ENCODE results near the gene S100A10.
A peak's percentile ranks its signal among the peaks of the same experiment; 100 is the strongest.

Gene S100A10

DNA sequence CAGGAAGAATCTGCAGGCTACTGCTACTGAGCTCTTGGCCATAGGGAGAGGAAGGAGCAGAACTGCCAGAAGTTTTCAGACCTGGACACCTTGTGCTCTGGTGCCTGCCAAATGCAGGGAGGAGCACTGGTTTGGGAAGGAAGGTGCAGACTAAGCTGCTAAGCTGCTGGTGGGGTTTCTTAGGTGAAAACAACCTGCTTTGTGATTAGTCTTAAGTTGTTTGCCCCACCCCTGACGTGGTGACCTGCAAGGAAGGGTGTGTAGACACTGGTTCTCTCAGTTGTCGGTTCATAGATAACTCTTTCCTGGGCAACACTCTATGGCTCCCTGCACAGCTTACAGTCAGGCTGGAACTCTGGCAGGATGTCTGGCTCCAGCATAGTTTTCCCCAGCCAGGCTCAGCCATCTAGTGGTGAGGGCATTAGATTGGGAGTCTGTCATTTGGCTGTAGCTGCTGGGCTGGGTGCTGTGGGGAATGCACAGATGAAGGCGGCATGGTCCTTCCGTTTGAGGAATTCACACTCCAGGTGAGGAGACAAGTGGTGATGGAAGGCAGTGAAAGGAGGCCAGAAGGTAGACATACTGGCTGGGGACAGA is 10.3 kb upstream of the S100A10 start:
- no peak for DNase-seq (ENCODE audit: low read depth, low spot score)
- no peak overlapping the region for H3K4me3 ChIP-seq (ENCODE audit: low read depth, low read length)
- TF ChIP-seq, protein P1, sequence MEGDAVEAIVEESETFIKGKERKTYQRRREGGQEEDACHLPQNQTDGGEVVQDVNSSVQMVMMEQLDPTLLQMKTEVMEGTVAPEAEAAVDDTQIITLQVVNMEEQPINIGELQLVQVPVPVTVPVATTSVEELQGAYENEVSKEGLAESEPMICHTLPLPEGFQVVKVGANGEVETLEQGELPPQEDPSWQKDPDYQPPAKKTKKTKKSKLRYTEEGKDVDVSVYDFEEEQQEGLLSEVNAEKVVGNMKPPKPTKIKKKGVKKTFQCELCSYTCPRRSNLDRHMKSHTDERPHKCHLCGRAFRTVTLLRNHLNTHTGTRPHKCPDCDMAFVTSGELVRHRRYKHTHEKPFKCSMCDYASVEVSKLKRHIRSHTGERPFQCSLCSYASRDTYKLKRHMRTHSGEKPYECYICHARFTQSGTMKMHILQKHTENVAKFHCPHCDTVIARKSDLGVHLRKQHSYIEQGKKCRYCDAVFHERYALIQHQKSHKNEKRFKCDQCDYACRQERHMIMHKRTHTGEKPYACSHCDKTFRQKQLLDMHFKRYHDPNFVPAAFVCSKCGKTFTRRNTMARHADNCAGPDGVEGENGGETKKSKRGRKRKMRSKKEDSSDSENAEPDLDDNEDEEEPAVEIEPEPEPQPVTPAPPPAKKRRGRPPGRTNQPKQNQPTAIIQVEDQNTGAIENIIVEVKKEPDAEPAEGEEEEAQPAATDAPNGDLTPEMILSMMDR (IDR thresholded peaks at IDR 0.05; ENCODE audit: low read depth, low read length): peak; percentile 24
- in situ Hi-C loops (cut with HindIII; ENCODE audit: low sequenced_read_pairs): loop anchor here (25.0 kb wide), 1 partner anchor 92 kb away; the partner anchor contains the start of gene THEM4

DNA sequence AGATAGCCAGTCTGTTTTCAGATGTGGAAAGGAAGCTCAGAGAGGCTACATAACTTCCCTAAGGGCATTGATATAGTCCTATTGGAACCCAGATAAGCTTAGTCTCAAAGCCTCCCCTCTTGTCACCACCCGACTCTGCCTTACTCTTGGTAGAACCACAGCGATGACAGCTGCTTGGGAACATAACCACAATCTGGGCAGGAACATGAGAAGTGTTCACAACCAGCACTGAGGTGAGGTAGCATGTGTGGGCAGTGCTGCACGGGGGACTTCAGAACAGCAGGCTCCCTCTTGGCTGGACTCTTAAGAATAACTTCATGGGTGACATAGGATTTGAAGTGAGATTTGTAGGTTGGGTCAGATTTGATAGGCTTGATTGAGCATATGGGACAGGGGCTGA is 9.3 kb upstream of the S100A10 start:
- in situ Hi-C loops (cut with HindIII; ENCODE audit: low sequenced_read_pairs): loop anchor here (25.0 kb wide), 1 partner anchor 91 kb away; the partner anchor contains the start of gene THEM4
- DNase-seq (ENCODE audit: low read depth, low spot score): no peak
- TF ChIP-seq, protein P1 (IDR thresholded peaks at IDR 0.05; ENCODE audit: low read depth, low read length): no peak
- H3K4me3 ChIP-seq (ENCODE audit: low read depth, low read length): no peak overlapping the region

DNA sequence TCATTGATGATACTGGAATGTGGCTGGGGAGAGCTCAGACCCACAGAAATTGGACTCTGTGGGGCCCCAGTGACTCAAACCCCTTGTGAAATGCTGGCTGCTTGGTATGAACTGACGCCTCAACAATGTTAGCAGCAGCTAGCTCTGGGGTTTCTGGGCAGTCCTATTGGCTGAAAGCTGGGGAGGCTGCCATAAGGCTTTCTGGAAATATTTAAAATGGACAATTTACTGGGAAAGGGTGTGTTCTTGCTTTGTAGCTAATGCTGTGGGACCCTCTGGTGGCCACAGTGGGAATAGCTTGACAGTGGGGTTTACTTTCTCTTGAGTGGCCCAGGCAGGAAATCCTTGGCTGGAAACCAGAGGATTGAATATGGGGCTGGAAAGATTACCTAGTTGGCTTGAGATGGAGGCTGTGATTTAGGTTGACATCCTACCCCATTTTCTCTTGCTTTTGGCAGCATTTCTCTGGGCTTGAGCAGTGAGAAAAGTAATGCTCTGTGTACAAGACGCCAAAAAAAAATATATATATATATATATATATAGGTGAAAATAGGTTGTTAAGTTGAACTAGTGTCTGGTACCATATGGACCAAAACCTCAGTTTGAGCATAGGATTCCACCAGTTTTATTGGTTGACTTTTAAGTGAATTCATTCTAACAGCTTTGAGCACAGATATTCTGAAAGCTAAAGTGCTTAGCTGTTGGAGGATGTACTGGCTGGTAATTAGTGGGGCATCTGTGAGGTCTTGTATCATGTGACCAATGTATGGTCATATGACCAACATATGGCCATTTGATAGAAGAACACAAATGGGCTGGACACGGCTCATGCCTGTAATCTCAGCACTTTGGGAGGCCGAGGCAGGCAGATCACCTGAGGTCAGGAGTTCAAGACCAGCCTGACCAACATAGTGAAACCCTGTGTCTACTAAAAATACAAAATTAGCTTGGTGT is 8.2 kb upstream of the S100A10 start:
- in situ Hi-C loops (cut with HindIII; ENCODE audit: low sequenced_read_pairs): loop anchor here (25.0 kb wide), 1 partner anchor 90 kb away; the partner anchor contains the start of gene THEM4
- no peak overlapping the region for H3K4me3 ChIP-seq (ENCODE audit: low read depth, low read length)
- DNase-seq (ENCODE audit: low read depth, low spot score): peak; percentile 97
- TF ChIP-seq, protein P1 (IDR thresholded peaks at IDR 0.05; ENCODE audit: low read depth, low read length): peak; percentile 98

DNA sequence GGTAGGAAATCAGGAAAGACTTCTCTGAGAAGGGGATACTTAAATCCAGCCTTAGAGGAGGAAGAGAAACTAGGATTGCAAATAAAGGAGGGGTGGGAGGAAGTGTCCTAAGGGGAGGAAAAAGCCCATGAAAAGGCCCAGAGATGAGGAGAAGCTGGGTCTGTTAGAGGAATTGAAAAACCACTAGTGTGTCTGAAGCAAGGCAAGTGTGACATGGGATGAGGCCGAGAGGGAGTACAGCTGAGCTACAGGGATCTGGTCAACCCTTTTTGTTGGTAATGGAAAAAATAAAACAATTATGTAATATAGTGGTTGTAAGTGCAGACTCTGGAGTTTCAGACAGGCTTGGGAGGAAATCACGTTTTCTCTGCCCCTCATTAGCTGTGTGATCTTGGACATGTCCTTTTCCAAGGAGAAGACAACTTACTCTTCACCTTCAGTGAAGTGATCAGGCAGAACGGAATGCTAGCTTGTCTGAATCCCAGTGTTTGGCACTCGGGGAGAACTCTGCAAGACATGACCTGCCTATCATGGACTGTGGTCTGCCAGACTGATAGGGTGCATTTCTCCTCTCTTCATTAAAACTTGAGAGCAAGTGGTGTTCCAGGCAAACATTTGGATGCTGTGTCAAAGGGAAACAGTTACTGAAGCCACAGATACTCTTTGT is 7.4 kb upstream of the S100A10 start:
- TF ChIP-seq, protein P1 (IDR thresholded peaks at IDR 0.05; ENCODE audit: low read depth, low read length): no peak
- DNase-seq (ENCODE audit: low read depth, low spot score): no peak
- in situ Hi-C loops (cut with HindIII; ENCODE audit: low sequenced_read_pairs): loop anchor here (25.0 kb wide), 1 partner anchor 89 kb away; the partner anchor contains the start of gene THEM4
- H3K4me3 ChIP-seq (ENCODE audit: low read depth, low read length): no peak overlapping the region

DNA sequence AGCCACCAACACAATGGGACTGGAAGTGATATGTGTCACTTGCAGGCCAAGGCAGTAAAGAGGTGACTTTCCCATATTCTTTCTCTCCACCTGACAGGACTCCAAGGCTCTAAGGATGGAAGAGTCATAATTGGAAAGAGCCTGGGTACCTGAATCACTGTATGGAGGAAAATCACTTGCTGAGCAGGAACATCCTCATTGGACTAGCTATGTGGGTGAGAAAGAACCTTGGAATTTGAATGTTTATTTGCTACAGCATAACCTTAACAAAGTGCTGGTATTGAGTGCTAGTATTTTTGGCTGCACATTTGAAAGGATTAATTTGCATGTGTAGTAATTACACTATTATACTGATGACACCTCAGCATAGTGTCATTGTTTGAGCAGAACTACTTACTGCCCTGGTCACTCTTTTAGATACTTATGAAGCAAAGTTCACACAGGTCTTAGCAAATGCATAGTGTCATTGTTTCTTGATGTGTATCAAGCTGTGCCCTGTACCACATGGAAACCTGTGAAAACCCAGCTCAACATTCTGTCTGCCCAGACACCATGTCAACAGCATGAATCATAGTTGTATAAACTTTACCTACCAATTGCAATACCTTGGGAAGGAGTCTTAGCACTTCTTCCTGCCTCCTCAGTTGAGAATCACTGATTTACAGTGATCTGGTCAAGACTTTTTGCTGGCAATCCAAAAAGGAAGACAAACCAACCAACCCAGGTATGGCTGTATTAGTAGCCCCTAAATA is 5.1 kb upstream of the S100A10 start:
- DNase-seq (ENCODE audit: low read depth, low spot score): no peak
- TF ChIP-seq, protein P1 (IDR thresholded peaks at IDR 0.05; ENCODE audit: low read depth, low read length): no peak
- in situ Hi-C loops (cut with HindIII; ENCODE audit: low sequenced_read_pairs): no loop called here

DNA sequence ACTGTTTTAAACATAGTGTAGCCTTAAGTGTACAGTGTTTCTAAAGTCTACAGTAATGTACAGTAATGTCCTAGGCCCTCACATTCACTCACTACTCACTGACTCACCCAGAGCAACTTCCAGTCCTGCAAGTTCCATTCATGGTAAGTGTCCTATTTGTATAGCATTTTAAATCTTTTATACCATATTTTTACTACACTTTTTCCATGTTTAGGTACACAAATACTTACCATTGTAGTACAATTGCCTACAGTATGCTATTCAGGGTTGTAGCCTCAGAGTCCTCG is 3.6 kb upstream of the S100A10 start:
- no peak for DNase-seq (ENCODE audit: low read depth, low spot score)
- H3K4me3 ChIP-seq (ENCODE audit: low read depth, low read length): no peak overlapping the region
- in situ Hi-C loops (cut with HindIII; ENCODE audit: low sequenced_read_pairs): no loop called here
- TF ChIP-seq, protein P1 (IDR thresholded peaks at IDR 0.05; ENCODE audit: low read depth, low read length): no peak

More for the DNA sequence above, 5.1 kb upstream of the S100A10 start:
- no peak overlapping the region for H3K4me3 ChIP-seq (ENCODE audit: low read depth, low read length)

Measured in astrocyte of the spinal cord (primary cell).